A673 (cell line): Measurements from ENCODE around the gene PRKX. TPM values are rescaled to one million over a fixed set of nuclear protein-coding genes. Genes with fewer than 3 reads are reported as not detected.
"Not testable (repeated sequence)": the region's sequence is repeated elsewhere in the genome, so short reads cannot be mapped to it uniquely, and the experiment has no call there.

Experiments
- BruUV-seq: library from RNA; stranded (reverse); fragments of 400-500 nt; replicated peaks from 2 replicates; lab custom pipeline; 2021; lab: Mats Ljungman, UMichigan
- CTCF ChIA-PET: fragments of 300-600 bp; sonication (Branson Sonifier 250); formaldehyde crosslinking; loops from one replicate; lab custom pipeline; 2022; ENCODE audit warnings: antibody characterized with exemption; lab: Charles Lee
- POLR2A ChIA-PET: fragments of 300-600 bp; sonication (Branson Sonifier 250); formaldehyde crosslinking; loops from one replicate; lab custom pipeline; 2022; ENCODE audit warnings: antibody characterized with exemption; ENCODE audit not compliant: low non-redundant PET; lab: Charles Lee
- DNase-seq: peaks from one replicate; pipeline ENCODE4 v3.0.0-alpha.2; 2015; ENCODE audit warnings: low spot score
- H3K27ac ChIP-seq: fragments of 200-600 bp; sonication (generic); 2 replicates; pipeline ENCODE4 v1.5.1; 2016; ENCODE audit warnings: mixed run types, low read depth, mild to moderate bottlenecking, mixed read lengths, antibody characterized with exemption, low read length; ENCODE audit not compliant: poor library complexity, severe bottlenecking
- H3K27me3 ChIP-seq: fragments of 200-600 bp; sonication (generic); replicated peaks from 2 replicates; pipeline ENCODE4 v1.6.1; 2017; ENCODE audit warnings: mixed run types, low read depth, mild to moderate bottlenecking, mixed read lengths, antibody characterized with exemption, low read length; ENCODE audit not compliant: insufficient read depth, poor library complexity
- H3K36me3 ChIP-seq: fragments of 200-600 bp; sonication (generic); 2 replicates; pipeline ENCODE4 v1.6.1; 2016; ENCODE audit warnings: mixed run types, mild to moderate bottlenecking, mixed read lengths, antibody characterized with exemption, low read length; ENCODE audit not compliant: insufficient read depth, poor library complexity, severe bottlenecking
- H3K4me1 ChIP-seq: fragments of 200-600 bp; sonication (generic); 2 replicates; pipeline ENCODE4 v1.6.1; 2017; ENCODE audit warnings: mixed run types, mild to moderate bottlenecking, mixed read lengths, antibody characterized with exemption, low read length; ENCODE audit not compliant: insufficient read depth, poor library complexity, severe bottlenecking
- H3K4me3 ChIP-seq: fragments of 200-600 bp; sonication (generic); 2 replicates; pipeline ENCODE4 v1.5.1; 2016; ENCODE audit warnings: low read depth, mixed run types, mild to moderate bottlenecking, mixed read lengths, low read length; ENCODE audit not compliant: poor library complexity, severe bottlenecking
- H3K9me3 ChIP-seq: fragments of 200-600 bp; sonication (generic); 2 replicates; pipeline ENCODE4 v1.6.1; 2016; ENCODE audit warnings: mixed run types, low read depth, mild to moderate bottlenecking, mixed read lengths, antibody characterized with exemption, low read length; ENCODE audit not compliant: poor library complexity, severe bottlenecking
- CTCF ChIP-seq: fragments of 300-800, 200-600 bp; sonication (generic); conservative IDR thresholded peaks from 2 replicates; pipeline ENCODE4 v1.5.1; 2017; ENCODE audit warnings: low read depth, mild to moderate bottlenecking, antibody characterized with exemption, low read length, moderate library complexity, mixed read lengths
- EZH2 ChIP-seq: fragments of 200-600 bp; sonication (generic); IDR thresholded peaks from 2 replicates; pipeline ENCODE4 v1.6.1; 2017; ENCODE audit warnings: borderline replicate concordance, low read depth, mild to moderate bottlenecking, mixed read lengths, antibody characterized with exemption, low read length; ENCODE audit not compliant: poor library complexity, severe bottlenecking
- intact Hi-C: fragments of 100-400 bp; cut with micrococcal nuclease; formaldehyde crosslinking; loops from one replicate; pipeline ENCODE4 v1.10.0; 2022; ENCODE audit not compliant: unreplicated experiment
- total RNA-seq: library from RNA; stranded (reverse); gene quantifications from 2 replicates; pipeline ENCODE4 v1.2.3, GENCODE V29; 2021

The PRKX gene
- total RNA-seq, 1 experiment from 2014 or later: 42.6 TPM

- POLR2A ChIA-PET: no interaction called here
- H3K27me3 ChIP-seq: no peaks in the 10 kb centered on the region
- CTCF ChIA-PET: no interaction called here
- peaks cover 3% of the 10 kb centered on the region for H3K4me1 ChIP-seq
- intact Hi-C loops: no loop called here
- H3K4me3 ChIP-seq: no peak overlapping the region
- TF ChIP-seq CTCF (no peak), EZH2 (no peak)
- no TSS peak for BruUV-seq
- H3K36me3 ChIP-seq: no peaks in the 10 kb centered on the region
- no peaks in the 10 kb centered on the region for H3K9me3 ChIP-seq
- no peak for DNase-seq
- H3K27ac ChIP-seq: no peak overlapping the region
These were observed 17.9 kb downstream of the PRKX start for GRCh38 chrX:3695536-3695935.

GRCh38 chrX:3690140-3690539 is 23.3 kb downstream of the PRKX start:
- Histone ChIP-seq H3K9me3 (no peaks in the 10 kb centered on the region), H3K27me3 (no peaks in the 10 kb centered on the region), H3K4me1 (peaks cover 3% of the 10 kb centered on the region), H3K36me3 (no peaks in the 10 kb centered on the region), H3K4me3 (no peak overlapping the region), H3K27ac (no peak overlapping the region)
- no TSS peak for BruUV-seq
- ChIA-PET CTCF (no interaction called here), POLR2A (no interaction called here)
- intact Hi-C loops: no loop called here
- no peak for DNase-seq
- TF ChIP-seq EZH2: no peak
- TF ChIP-seq CTCF: no peak

DNA sequence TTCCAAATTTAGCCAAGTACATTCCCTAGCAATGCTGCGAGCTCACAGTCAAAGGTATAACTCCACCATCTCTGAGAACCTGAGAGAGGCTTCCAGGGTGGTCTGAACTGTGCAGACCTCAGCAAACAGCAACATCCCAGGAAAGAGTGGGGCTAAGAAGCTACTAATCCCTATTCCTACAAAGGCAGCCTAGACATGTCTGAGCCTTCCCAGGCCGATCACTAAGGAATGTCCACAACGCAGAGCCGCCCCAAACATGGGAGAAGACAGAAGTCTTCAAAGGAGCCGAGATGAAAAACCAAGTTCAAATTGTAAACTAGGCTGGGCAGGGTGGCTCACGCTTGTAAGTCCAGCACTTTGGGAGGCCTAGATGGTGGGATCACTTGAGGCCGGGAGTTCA is 30.2 kb downstream of the PRKX start:
- H3K4me1 ChIP-seq, H3K36me3 ChIP-seq, H3K4me3 ChIP-seq, DNase-seq, H3K27me3 ChIP-seq, BruUV-seq, H3K9me3 ChIP-seq, intact Hi-C loops, CTCF ChIA-PET, POLR2A ChIA-PET, H3K27ac ChIP-seq: not testable (repeated sequence)

- BruUV-seq: no TSS peak
- ChIA-PET CTCF (no interaction called here), POLR2A (no interaction called here)
- DNase-seq: no peak
- Histone ChIP-seq H3K36me3 (no peaks in the 10 kb centered on the region), H3K4me1 (no peaks in the 10 kb centered on the region), H3K27me3 (no peaks in the 10 kb centered on the region), H3K4me3 (no peak overlapping the region), H3K27ac (no peak overlapping the region), H3K9me3 (no peaks in the 10 kb centered on the region)
- intact Hi-C loops: no loop called here
- TF ChIP-seq EZH2 (no peak), CTCF (no peak)
These were observed 33.0 kb downstream of the PRKX start for GRCh38 chrX:3680459-3680858.
